GM18907 (cell line): ENCODE measurements around the gene SAXO1.
"Not testable (repeated sequence)": the region's sequence is repeated elsewhere in the genome, so short reads cannot be mapped to it uniquely, and the experiment has no call there.

Experiments
- ATAC-seq: cut with Tn5 transposase; IDR thresholded peaks from one replicate; pipeline ENCODE4 v1.9.1; 2021; ENCODE audit warnings: mild to moderate bottlenecking, moderate library complexity; ENCODE audit not compliant: unreplicated experiment

SAXO1 gene

GRCh38 chr9:19033015-19033414, at the start of gene SAXO1:
SAXO1 (minus strand) TSS chr9:19033209; CDS start chr9:19032908, 301 bp downstream.
- no peak for ATAC-seq

- ATAC-seq = no peak
These were observed 41.8 kb upstream of the SAXO1 start for GRCh38 chr9:19074836-19075235.

GRCh38 chr9:19074229-19074628, 41.2 kb upstream of the SAXO1 start:
- ATAC-seq = no peak

- no peak for ATAC-seq
These were observed 24.0 kb upstream of the SAXO1 start for GRCh38 chr9:19057033-19057432.

DNA sequence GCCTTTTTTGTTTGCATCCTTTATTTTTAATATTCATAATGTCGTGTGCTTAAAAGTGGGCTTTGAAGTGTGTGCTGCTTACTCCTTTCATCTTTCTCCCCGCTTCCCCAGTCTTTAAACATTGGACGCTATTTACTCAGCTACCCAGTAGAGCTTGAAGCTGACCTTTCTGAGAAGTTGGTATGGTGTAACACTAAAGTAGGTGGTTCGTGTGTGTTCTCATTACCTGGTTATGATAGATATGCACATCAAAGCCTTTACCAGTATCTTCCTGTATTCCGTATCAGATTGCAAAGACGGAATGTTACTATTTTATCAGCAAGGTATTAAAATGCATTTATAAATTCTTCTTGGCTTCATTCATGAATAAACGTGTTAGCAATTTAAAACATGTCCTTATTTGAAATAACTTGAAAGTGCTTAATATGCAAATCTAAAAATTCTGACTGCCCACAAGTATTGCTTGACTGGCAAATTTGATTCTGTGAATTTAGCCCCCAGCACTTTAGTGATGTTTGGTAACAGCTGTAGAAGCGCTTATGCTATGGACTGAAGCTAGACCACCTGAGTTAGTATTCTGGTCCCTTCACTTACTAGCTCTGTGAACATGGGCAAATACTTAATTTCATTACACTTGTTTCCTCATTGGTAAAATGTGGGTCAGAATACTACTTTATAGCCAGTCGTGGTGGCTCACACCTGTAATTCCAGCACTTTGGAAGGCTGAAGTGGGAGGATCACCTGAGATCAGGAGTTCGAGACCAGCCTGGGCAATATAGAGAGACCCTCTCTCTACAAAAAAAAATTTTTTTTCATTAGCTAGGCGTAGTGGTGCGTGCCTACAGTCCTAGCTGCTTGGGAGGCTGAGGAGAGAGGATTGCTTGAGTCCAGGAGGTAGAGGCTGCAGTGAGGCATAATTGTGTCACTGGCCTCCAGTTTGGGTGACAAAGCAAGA, 17.9 kb upstream of the SAXO1 start:
- no peak for ATAC-seq

GRCh38 chr9:19049917-19050636, 17.1 kb upstream of the SAXO1 start:
- no peak for ATAC-seq

- peak; percentile 94 for ATAC-seq
These were observed 16.2 kb upstream of the SAXO1 start, which contains the start of gene RRAGA for GRCh38 chr9:19048966-19049916. RRAGA (plus strand) TSS chr9:19049427; CDS start chr9:19049660, 233 bp downstream.

DNA sequence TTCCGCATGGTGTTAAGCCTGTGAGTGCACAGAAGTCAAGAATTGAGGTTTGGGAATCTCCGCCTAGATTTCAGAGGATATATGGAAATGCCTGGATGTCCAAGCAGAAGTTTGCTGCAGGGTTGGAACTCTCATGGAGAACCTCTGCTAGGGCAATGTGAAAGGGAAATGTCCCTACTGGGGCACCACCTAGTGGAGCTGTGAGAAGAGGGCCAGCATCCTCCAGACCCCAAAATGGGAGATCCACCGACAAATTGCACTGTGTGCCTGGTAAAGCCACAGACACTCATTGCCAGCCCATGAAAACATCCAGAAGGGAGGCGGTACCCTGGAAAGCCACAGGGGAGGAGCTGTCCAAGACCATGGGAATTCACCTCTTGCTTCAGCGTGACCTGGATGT, 3.6 kb upstream of the SAXO1 start:
- no peak for ATAC-seq

GRCh38 chr9:19032406-19032805, 603 bp downstream of the SAXO1 start:
- ATAC-seq = no peak

GRCh38 chr9:19030899-19031298, 2.1 kb downstream of the SAXO1 start:
- no peak for ATAC-seq

- ATAC-seq = peak; percentile 63
These were observed 4.1 kb downstream of the SAXO1 start for GRCh38 chr9:19028835-19029451.

DNA sequence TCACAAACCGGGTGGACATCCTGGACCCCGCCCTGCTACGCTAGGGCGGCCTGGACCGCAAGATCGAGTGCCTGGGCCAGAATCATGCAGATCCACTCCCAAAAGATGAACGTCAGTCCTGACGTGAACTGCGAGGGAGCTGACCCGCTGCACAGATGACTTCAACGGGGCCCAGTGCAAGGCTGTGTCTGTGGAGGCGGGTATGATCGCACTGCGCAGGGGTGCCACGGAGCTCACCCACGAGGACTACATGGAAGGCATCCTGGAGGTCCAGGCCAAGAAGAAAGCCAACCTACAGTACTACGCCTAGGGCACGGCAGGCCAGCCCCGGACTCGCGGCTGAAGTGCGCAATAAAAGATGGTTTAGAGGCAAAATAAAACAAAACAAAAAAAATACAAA, 5.2 kb downstream of the SAXO1 start:
- ATAC-seq = no peak

GRCh38 chr9:19026375-19026774, 6.6 kb downstream of the SAXO1 start:
- peak; percentile 49 for ATAC-seq

- no peak for ATAC-seq
These were observed 9.9 kb downstream of the SAXO1 start for GRCh38 chr9:19023078-19023477.

DNA sequence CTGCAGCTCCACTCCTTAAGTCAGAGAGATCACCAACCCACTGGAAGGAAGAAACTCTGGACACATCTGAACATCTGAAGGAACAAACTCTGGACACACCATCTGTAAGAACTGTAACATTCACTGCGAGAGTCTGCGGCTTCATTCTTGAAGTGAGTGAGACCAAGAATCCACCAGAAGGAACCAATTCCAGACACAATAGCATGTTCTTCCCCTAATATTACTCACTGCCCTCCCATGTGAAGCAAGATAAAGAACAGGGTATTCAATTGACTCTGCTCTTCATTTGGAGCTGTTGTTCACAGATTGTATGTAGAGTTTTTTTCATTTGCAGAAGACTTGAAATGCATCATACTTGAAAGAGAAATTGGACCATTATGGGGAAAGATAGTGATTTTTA, 10.8 kb downstream of the SAXO1 start:
- ATAC-seq = no peak

GRCh38 chr9:19021649-19022048, 11.4 kb downstream of the SAXO1 start:
- ATAC-seq = not testable (repeated sequence)

GRCh38 chr9:19020886-19021455, 12.0 kb downstream of the SAXO1 start:
- ATAC-seq = no peak

GRCh38 chr9:19018201-19018600, 14.8 kb downstream of the SAXO1 start:
- ATAC-seq = no peak

- no peak for ATAC-seq
These were observed 23.5 kb downstream of the SAXO1 start for GRCh38 chr9:19009391-19009965.

DNA sequence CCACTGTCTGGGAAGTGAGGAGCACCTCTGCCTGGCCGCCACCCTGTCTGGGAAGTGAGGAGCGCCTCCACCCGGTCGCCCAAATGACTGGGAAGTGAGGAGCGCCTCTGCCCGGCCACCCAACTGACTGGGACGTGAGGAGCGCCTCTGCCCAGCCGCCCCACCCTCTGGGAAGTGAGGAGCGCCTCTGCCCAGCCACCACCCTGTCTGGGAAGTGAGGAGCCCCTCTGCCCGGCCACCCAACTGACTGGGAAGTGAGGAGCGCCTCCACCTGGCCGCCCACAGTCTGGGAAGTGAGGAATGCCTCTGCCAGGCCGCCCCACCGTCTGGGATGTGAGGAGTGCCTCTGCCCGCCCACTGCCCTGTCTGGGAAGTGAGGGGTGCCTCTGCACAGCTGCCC, 32.9 kb downstream of the SAXO1 start:
- no peak for ATAC-seq
